Activated naive CD8-positive, alpha-beta T cell treated with anti-CD3 and anti-CD28 coated beads, Interleukin-2, amount 50 U/mL, for 16 hours (primary cell): ENCODE measurements around the gene GANAB.
"Not testable (repeated sequence)": the region's sequence is repeated elsewhere in the genome, so short reads cannot be mapped to it uniquely, and the experiment has no call there.

Experiments
- DNase-seq: peaks from one replicate; pipeline ENCODE4 v3.0.0-alpha.2; 2020; ENCODE audit warnings: low read depth, low spot score

GANAB gene

DNA sequence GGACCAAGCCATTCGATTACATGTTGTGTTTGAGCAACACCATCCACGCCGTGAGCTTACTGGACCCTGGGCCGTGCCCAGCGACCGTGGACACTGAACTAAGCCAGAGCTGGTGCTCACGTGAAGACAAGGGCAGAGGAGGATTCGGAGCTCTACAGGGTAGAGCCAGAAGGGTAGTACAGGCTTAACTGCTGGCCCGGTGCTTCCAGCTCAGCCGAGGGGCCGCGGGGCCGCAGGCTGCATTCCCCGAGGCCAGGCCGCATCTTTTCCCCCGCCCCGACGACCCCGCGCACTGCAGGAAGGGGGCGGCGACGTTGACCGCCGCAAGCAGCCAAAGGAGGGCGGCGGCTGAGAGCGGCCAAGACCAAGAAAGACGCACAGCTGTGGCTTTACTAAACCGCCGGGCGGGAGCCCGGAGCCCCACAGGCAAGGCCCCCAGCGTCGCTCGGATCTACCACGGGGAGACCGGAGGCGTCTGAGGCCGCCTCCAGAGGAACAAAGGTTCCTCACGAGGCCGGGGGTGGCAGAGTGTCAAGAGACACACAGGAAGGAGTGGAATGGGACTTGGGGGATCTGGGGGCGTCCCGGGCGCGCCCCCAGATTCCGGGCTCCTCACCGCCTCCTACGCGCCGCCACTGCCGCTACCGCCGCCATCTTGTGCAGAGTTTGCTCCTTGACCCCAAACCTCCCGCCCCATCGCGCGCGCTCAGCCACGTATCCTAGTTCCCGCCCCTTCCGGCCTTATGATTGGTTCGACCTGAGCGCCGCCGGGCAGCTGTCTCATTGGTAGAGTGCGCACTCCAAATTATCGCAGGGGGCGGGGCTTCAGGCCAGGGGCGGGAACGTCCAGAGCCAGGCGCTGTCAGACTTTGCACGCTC, at the start of gene GANAB:
TSS of gene GANAB (minus strand) at position 668 of the 879 bp plus-strand sequence. CDS start at position 654, 14 bp downstream.
- DNase-seq = peak; percentile 99

DNA sequence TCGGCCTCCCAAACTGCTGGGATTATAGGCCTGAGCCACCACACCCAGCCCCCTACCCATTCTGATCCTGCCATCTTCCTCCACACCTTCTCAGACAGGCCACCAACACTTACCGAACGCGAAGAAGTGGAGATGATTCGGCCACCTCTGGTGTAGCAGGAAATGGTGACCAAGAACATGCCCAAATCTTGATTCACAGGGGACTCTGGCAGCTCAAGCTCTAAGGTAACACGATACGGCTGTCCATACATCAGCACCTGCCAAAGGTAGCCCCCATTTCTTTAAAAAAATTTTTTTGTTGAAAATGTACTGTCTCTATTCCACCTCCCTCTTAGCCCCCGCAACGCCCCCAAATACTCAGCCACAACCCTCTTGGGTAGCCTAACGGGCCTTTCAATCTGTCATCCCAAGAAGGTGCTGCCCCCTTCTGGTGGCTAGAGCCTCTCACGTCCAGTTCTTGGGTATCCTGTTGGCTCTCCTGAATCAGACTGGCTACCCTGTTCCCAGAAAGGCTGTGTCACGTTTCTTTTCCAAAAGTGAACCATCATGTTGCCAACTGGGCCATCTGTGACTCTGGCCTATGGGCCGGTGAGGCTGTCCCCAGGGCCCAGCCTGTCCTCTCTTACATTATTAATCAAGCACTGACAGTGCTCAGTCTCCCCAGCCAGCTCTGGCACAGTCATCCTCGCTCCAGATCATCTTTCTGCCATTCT, 48.2 kb upstream of the GANAB start:
- DNase-seq = peak; percentile 54

DNA sequence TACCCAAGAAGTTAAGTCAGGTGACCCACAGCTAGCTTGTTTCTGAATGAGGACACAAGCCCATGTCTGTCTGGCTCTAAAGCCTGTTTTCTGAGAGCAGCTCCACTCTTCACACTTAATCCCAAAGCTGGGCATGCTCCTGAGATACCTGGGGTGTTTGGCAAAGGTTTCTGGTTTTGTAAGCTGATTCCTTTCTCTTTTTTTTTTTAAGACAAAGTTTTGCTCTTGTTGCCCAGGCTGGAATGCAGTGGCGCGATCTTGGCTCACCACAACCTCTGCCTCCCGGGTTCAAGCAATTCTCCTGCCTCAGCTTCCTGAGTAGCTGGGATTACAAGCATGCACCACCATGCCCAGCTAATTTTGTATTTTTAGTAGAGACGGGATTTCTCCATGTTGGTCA, 47.2 kb upstream of the GANAB start:
- not testable (repeated sequence) for DNase-seq

DNA sequence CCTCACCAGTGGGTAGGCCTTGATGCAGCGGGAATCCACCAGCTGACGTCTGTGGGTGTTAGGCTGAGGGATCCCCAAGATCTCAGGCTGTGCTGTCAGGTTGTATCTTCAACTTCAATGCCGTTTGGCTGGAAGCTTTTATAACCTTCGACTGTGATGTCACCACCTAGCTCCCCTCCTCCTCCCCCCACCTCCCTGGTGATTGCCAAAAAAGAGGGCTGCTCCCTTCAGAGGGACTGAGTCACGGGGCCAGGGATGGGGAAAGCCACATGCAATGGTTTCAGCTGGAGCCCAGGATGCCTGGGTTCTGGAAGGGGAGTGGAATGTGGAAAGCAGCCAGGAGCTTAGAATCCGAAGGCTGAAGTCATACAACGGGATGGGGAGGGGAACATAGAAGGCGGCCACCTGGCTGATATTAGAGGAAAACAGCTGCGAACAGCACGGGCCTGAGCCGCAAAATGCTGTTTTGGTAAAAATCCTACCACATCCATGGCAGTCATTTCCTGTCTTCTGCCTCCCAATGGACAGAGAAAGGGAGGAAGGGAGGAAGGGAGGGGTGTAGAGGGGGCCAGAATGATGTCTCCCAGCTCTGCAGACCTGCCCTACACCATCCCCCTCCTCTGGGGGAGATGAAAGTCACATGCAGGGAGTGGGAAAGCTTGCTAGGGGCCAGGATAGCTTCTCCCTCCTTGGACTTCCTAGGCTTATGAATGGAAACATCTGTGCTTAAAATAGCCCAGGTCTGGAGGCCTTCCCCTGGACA, 43.2 kb upstream of the GANAB start, which contains the start of gene LRRN4CL:
TSS of gene LRRN4CL (minus strand) at position 110 of the 763 bp plus-strand sequence. CDS start 1,022 bp downstream, outside the sequence.
- no peak for DNase-seq

DNA sequence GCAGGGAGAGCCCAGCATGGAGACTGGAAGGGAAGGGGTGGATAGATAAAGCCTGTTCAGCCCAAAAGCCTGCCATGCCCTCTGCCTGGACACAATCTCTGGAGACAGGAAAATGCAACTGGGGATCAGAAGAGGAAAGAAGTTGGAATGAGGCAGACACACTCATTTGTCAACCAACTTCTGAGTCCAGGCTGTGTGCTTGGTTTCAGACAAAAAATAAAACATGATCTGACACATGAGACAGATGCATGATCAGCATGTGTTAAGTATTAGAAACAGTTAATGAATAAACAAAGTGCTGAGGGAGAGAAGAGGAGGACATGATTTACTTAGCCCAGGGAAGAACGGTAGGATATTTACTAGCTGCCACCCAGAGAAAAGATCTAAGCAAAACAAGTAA, 42.1 kb upstream of the GANAB start:
- DNase-seq = no peak

DNA sequence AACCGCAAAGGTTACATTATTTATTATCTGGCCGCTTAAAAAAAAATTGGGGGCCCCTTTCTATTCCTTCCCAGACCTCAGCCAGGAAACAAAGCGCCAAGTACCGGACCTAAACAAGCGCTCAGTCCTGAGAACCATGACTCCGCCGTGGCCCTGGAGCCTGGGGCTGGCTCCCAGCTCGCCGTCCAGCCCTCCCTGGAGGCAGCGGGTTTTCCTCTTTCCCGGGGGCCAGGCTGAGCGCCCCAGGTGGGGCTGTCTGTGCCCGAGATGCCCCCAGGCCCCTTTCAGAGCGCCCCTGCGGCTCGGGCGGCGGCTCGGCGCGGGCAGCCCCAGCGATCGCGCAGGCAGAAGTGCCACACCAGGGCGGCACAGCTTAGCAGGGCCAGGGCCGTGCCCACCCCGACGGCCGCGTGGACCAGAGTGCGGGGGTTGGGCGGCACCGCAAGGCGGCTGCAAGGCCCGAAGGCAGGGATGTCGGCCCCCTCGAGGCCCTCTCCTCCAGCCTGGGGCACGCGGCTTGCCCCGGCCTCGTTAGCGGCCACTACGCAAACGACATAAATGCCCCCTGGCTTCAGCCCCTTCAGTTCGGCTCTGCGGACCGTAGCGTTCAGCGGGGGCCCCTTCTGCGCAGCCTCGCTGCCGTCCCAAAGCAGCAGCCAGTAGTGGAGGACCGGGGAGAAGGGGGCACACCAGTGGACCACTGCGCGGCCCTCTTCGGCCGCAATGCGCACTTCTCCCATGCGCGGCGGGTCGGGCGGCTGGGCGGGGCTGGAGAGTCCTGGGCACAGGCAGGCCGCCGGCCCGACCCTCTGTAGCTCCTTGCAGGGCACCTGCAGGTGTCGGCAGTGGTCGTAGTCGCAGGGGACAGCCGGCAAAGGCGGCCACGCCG, 41.3 kb upstream of the GANAB start:
- no peak for DNase-seq

DNA sequence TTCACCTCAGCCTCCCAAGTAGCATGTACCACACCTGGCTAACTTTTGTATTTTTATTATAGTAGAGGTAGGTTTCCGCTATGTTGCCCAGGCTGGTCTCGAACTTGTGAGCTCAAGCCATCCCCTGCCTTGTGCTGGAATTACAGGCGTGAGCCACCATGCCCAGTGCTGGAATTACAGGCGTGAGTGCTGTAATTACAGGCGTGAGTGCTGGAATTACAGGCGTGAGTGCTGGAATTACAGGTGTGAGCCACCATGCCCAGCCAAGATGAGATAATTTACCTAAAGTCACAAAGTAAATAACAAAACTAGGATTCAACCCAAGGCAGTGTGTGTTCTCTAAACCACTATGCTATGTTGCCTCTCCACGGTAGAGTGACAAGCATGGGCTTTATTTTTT, 36.1 kb upstream of the GANAB start:
- DNase-seq = no peak

DNA sequence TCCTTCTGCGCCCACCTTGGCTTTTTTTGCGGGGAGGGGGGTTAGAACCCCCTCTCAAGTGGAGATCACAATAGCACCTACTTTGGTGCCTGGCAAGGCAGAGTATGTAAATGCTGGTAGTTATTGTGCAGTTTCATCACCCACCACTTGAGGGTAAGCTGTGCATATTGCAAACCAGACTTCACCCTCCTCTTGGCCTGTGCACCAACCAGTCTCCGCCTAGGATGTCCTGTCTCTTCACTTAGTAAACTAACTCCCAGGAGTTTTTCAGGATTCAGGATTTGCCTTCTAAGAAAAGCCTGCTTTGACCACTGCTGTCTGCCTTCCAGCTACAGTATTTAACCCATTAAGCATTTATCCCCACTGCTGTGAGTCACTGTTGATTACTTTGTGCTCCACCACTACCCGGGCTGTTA, 34.4 kb upstream of the GANAB start:
- no peak for DNase-seq

DNA sequence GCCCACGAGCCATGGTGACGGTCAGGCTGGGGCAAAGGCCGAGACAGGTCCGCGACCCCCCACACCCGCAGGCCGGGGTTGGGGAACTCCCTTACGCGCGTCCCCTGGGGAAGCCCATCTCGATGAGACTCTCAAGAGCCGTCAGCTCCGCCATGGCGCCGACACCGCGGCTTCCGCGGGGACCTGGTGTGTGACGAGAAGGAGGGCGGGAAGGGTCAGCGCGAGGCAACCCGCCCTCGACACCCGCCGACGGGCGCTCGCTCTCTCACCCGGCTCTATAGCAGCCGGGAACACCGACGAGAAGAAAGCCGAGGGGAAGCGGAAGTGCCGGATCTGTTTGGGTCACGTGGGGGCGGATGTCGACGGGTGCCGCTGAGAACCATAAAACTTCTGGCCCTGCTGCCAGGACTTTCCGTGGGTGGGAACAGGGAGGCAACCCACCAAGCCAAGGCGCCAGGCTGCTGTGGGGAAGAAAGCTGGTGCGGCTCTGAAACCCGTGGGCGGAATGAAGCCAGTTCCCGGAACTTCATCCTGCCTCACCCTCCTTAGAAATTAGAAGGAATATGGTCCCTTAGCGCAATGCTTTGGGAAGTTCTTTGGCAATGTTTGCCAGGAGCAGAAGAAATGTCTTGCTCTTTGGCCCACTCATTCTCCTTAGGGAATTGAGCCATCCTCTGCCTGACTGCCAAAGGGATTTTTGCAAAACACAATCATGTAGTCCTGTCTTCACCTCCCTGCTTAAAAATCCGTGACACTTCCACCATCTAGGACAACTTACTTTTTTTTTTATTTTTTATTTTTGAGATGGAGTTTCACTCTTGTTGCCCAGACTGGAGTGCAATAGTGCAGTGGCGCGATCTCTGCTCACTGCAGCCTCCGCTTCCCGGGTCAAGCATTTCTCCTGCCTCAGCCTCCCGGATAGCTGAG, 32.6 kb upstream of the GANAB start, which contains the start of gene UBXN1:
TSS of gene UBXN1 (minus strand) at position 304 of the 927 bp plus-strand sequence. CDS start at position 154, 150 bp downstream.
- DNase-seq = peak; percentile 64

DNA sequence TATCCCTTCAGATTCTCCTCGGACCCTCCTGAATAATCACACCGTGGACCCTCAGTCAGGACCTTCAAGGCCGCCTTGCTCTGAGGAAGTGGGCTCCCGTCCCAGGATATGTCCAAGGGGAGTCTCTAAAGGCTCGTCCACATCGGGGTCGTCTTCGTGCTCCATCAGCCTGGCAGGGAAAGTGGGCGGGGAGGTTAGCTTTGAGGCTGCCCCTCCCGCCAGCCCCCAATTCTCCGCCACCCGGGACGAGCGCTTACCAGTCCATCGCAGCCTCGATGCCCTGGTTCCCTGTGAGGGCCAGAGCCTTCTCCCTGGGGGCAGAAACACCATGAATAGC, 32.0 kb upstream of the GANAB start:
- DNase-seq = no peak

DNA sequence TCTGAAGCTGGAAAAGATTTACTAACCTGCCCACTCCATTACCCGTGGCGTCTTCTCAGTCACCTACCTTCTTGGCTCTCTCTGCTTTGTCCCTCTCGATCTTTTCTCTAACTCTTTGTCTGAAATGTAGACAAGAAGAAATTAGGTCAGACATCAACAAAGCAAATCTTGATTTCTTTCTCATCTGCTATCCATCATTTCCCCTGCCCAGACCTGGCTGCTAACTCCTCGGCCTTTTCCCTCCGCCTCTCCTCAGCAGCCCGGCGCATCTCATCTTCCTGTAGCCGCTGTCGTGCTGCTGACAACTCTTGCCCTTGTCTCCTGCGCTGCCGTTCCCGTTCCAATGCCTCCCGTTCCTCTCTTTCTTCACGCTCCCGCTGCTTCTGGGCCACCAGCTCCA, 31.3 kb upstream of the GANAB start:
- DNase-seq = no peak

DNA sequence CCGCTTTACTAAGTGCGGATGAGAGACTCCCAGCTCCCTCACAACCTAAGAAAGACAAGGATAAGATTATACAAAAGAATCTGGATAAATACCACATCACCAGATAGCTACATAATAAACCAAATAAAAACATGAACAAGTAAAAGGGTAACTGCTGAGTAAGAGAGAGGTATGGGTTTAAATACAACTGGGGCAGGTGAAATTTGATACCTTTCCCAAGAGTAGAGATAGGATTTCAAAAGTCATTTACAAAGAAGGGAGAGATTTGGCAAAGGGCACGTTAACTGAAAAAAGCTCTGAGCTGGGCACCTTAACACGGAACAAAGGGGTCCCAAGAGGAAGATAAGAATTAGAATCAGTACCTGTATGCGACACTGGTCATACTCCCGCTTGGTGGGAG, 30.7 kb upstream of the GANAB start:
- no peak for DNase-seq

DNA sequence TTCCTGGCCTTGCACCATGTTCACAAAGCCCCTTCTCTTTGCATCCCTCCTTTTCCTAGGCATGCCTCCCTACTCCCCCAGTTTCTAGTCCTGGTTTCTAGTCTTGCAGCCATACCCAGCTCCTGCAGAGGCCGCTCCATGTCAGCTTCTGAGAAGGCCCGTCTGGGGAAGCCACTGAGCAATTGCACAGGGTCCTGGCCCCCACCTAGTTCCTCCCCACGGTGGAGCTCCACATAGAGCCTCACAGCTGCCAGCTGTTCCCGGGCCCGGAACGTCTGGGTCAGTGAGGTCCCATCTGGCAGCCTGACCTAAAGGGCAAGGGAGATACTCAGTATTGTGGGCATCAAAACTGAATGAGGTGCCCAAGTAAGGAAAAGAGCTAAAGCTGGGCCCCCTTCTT, 30.3 kb upstream of the GANAB start:
- DNase-seq = no peak

DNA sequence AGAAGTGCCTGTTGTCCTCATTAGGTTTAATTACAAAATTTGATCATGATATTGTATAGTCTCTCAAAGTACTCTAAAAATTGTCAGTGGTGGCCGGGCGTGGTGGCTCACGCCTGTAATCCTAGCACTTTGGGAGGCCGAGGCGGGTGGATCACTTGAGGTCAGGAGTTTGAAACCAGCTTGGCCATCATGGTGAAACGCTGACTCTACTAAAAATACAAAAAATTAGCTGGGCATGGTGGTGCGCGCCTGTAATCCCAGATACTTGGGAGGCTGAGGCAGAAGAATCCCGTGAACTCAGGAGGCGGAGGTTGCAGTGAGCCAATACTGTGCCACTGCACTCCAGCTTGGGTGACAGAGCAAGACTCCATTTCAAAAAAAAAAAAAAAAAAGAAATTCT, 29.0 kb upstream of the GANAB start:
- DNase-seq = not testable (repeated sequence)

DNA sequence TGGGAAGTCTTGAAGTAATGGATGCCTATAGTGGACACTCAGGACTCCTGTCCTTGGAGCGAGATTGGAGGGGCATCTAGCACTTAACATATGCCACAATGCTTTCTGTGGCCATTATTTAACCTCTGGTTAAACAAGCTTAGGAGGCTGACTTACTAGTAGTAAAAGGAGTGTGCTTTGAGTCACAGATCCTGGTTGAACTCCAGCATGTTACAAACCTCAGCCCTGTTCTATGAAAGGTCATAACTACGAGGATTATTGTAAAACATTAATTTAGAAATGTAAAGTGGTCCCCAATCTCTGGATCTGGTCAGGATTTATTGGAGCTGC, 26.7 kb upstream of the GANAB start:
- no peak for DNase-seq

DNA sequence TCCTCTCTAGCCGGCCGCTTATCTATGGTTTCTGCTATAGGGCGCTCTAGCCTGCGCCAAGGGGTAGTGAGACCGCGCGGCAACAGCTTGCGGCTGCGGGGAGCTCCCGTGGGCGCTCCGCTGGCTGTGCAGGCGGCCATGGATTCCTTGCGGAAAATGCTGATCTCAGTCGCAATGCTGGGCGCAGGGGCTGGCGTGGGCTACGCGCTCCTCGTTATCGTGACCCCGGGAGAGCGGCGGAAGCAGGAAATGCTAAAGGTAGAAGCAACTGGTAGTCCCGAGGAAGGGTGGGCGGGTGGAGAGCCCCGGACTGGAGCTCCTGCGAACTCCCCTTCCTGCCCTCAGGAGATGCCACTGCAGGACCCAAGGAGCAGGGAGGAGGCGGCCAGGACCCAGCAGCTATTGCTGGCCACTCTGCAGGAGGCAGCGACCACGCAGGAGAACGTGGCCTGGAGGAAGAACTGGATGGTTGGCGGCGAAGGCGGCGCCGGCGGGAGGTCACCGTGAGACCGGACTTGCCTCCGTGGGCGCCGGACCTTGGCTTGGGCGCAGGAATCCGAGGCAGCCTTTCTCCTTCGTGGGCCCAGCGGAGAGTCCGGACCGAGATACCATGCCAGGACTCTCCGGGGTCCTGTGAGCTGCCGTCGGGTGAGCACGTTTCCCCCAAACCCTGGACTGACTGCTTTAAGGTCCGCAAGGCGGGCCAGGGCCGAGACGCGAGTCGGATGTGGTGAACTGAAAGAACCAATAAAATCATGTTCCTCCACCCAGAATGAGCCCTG, 25.4 kb upstream of the GANAB start, which contains the start of the genes LBHD1 and UQCC3:
TSS of gene LBHD1 (minus strand) at position 660 of the 782 bp plus-strand sequence. CDS start 2,236 bp downstream, outside the sequence.
TSS of gene UQCC3 (plus strand) at position 66 of the 782 bp plus-strand sequence. CDS start at position 139, 73 bp downstream.
- peak; percentile 73 for DNase-seq

DNA sequence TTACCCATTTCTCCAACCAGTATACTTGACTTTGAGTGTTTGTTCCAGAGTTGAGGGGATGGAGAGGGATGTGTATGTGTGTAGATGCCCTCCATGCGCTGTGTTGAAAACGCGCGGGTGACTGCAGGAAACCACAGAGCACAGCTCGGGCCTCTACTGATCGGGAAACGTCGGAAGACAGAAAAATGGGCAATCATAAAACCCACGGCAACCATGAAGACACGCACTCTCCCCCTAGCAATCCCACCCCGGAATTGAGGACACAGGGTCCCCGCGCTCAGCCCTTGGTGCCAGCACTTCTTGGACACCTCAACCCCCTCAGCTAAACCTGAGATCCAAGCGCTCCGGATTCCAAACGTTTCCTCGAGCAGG, 24.8 kb upstream of the GANAB start:
- no peak for DNase-seq

DNA sequence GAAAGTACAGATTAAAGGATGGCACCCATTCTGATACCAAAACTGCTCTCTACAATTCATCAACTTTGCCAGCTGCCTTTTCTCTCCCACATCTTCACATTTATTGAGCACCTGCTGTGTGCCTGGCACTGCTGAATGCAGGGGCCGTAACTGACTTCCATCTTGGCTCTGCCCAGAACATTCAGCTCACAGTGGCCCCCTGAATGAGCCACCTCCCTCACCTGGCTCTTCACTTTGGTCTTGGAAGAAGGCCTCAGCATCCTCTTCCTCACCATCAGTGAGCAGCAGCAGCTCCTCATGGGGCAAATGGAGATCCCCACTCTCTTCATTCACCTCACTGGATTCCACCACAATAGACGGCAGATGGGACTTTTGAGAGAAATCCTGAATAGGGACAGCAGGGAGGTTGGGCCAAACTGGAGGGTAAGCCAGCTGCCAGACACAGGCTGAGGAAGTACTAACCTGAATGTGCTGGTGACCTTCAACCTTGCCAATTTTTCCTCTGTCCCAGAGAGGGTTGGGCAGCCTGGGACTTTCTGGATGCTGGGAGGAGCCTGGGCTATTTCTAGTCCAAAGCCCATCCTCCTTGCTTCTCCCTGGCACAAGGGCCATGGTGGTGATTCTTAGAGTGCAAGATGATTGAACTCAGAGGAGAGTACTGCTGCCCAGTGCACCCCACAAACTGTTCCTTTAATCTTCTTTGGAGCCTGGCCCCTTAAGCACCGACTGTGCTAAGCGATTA, 23.2 kb upstream of the GANAB start:
- no peak for DNase-seq
